Adrenal gland (tissue), 19 donors: Measurements from ENCODE around the gene CACTIN. TPM values are rescaled to one million over a fixed set of nuclear protein-coding genes. Genes with fewer than 3 reads are reported as not detected.

Experiments
- DNase-seq, 7 donors: peaks; one replicate each; pipeline ENCODE4 v3.0.0-alpha.2; 2019 to 2020
- H3K27ac ChIP-seq, 5 donors: fragments of 200-600 bp; sonication (generic) in 4 of 5; 1 replicate in 3 of 5; 2 replicates in 2 of 5; pipeline versions ENCODE4 v1.5.1 to v1.8.0; 2016 to 2020; ENCODE audit warnings: mild to moderate bottlenecking in 1 of 5
- H3K27me3 ChIP-seq: fragments of 200-600 bp; 2 replicates; pipeline ENCODE4 v1.8.0; 2021
- H3K36me3 ChIP-seq, 2 donors: fragments of 200-600 bp; replicated peaks in 1 of 2; 1 replicate in 1 of 2; 2 replicates in 1 of 2; pipeline versions ENCODE4 v1.5.1 to v1.8.0; 2018 to 2022
- H3K4me1 ChIP-seq, 2 donors: fragments of 200-600 bp; replicated peaks in 1 of 2; 1 replicate in 1 of 2; 2 replicates in 1 of 2; pipeline versions ENCODE4 v1.5.1 to v1.8.0; 2018 to 2021
- H3K4me3 ChIP-seq, 4 donors: fragments of 200-600 bp; sonication (generic) in 3 of 4; one replicate each; pipeline ENCODE4 v1.5.1; 2016 to 2018
- H3K9me3 ChIP-seq, 3 donors: fragments of 200-600 bp; sonication (generic) in 1 of 3; replicated peaks in 1 of 3; 1 replicate in 2 of 3; 2 replicates in 1 of 3; pipeline versions ENCODE4 v1.5.1 to v1.8.0; 2016 to 2021
- CTCF ChIP-seq, 6 experiments: fragments of 450-650 bp in 4 of 6; fragments of 200-600 bp in 2 of 6; sonication (generic) in 1 of 6; IDR thresholded peaks; 1 replicate in 5 of 6; 2 replicates in 1 of 6; pipeline versions ENCODE4 v1.5.1 to v1.8.0; 2016 to 2021; ENCODE audit warnings: antibody characterized with exemption in 6 of 6, mild to moderate bottlenecking in 2 of 6, moderate library complexity in 1 of 6
- POLR2A ChIP-seq, 2 donors: fragments of 450-650 bp; IDR thresholded peaks; one replicate each; pipeline ENCODE4 v1.6.1; 2017; ENCODE audit warnings: antibody characterized with exemption in 2 of 2, mild to moderate bottlenecking in 2 of 2, moderate library complexity in 1 of 2
- WGBS, 4 donors: extraction: QIAGEN DNeasy Blood & Tissue Kit in 2 of 4; methylation state at CpG; one replicate each; pipeline versions ENCODE4 v1.1.5 to v1.1.7; 2013 to 2017; 5-methylcytosine and 5-hydroxymethylcytosine counted together
- intact Hi-C, 2 donors: fragments of 100-400 bp; cut with DNase I; formaldehyde crosslinking; loops; one replicate each; pipeline versions ENCODE4 v1.14.1 to v1.15.0; 2022 to 2023
- long read RNA-seq, 10 donors: library from polyadenylated mRNA in 3 of 10; unstranded in 2 of 10; stranded (forward) in 1 of 10; transcript quantifications; one replicate each; pipeline ENCODE4 v2.0.0 and lab custom pipeline, GENCODE V29; 2021 to 2026
- polyA plus RNA-seq, 3 donors: library from polyadenylated mRNA; stranded (reverse); fragments of 200-250 nt in 2 of 3; fragments of 350-450 nt in 1 of 3; fragmentation: Illumina TruSeq in 1 of 3; extraction: RNeasy Lipid Tissue Mini Kit (QIAGEN cat#74804) in 1 of 3; gene quantifications; one replicate each; pipeline ENCODE4 v1.2.3, GENCODE V29; 2013 to 2014
- total RNA-seq, 9 donors: library from RNA; depleted of rRNA in 4 of 9; stranded (reverse); fragments of >200 nt in 4 of 9; fragments of 120-200 nt in 1 of 9; fragmentation: NEBNext Ultra II Directional in 1 of 9; extraction: Animal tissue kit (Norgen Biotek cat#: 25700) in 1 of 9; gene quantifications; one replicate each; pipeline versions ENCODE4 v1.1.0 to v1.2.4, GENCODE V29; 2013 to 2023
- donor health status: healthy with polysubstance abuse.
- donor health status: Bipolar disorder and iron deficiency.
- donor health status: DM: yes; HTN: yes; CAD: no.
- donor health status: DM: no; HTN: no; CAD: no.
- donor health status: DM: no; HTN: no; CAD: no.
- donor health status: DM: yes; HTN: yes; CAD: no.

CACTIN gene
- total RNA-seq (10 to 100 TPM; 13.3 to 78.4 (median 22.8) TPM), polyA plus RNA-seq (10 to 100 TPM in 2 of 3 donors, 1 to 10 TPM in 1; 5.0 to 39.0 (median 21.9) TPM)
- long read RNA-seq, donor 1, transcript CACTIN-209 (1 exons, 2,283 nt): major isoform, 14 of 15 reads
- long read RNA-seq, donor 1, partial matches to known transcripts: 0 of 15 reads
- long read RNA-seq, donor 1, other reads (novel, unspliced or antisense): 0 of 15 reads
- long read RNA-seq, donor 2, transcript CACTIN-209 (1 exons, 2,283 nt): major isoform, 11 of 11 reads
- long read RNA-seq, donor 2, partial matches to known transcripts: 0 of 11 reads
- long read RNA-seq, donor 2, other reads (novel, unspliced or antisense): 0 of 11 reads
- long read RNA-seq, donor 3, transcript CACTIN-209 (1 exons, 2,283 nt): major isoform, 31 of 31 reads
- long read RNA-seq, donor 3, partial matches to known transcripts: 0 of 31 reads
- long read RNA-seq, donor 3, other reads (novel, unspliced or antisense): 0 of 31 reads
- long read RNA-seq, donor 4, partial matches to known transcripts: 0 of 2 reads
- long read RNA-seq, donor 4, other reads (novel, unspliced or antisense): 2 of 2 reads
- long read RNA-seq, donor 5, transcript CACTIN-203 (10 exons, 3,612 nt): major isoform, 49 of 84 reads
- long read RNA-seq, donor 5, partial matches to known transcripts: 8 of 84 reads
- long read RNA-seq, donor 5, other reads (novel, unspliced or antisense): 27 of 84 reads
- long read RNA-seq, donor 6, partial matches to known transcripts: 0 of 3 reads
- long read RNA-seq, donor 6, other reads (novel, unspliced or antisense): 3 of 3 reads
- long read RNA-seq, donor 7, transcript CACTIN-209 (1 exons, 2,283 nt): major isoform, 14 of 14 reads
- long read RNA-seq, donor 7, partial matches to known transcripts: 0 of 14 reads
- long read RNA-seq, donor 7, other reads (novel, unspliced or antisense): 0 of 14 reads
- long read RNA-seq, donor 8, transcript CACTIN-209 (1 exons, 2,283 nt): major isoform, 26 of 26 reads
- long read RNA-seq, donor 8, partial matches to known transcripts: 0 of 26 reads
- long read RNA-seq, donor 8, other reads (novel, unspliced or antisense): 0 of 26 reads
- long read RNA-seq, donor 9, transcript CACTIN-209 (1 exons, 2,283 nt): major isoform, 15 of 22 reads
- long read RNA-seq, donor 9, partial matches to known transcripts: 6 of 22 reads
- long read RNA-seq, donor 9, other reads (novel, unspliced or antisense): 0 of 22 reads
- long read RNA-seq, donor 10, transcript CACTIN-209 (1 exons, 2,283 nt): major isoform, 13 of 15 reads
- long read RNA-seq, donor 10, partial matches to known transcripts: 0 of 15 reads
- long read RNA-seq, donor 10, other reads (novel, unspliced or antisense): 0 of 15 reads

- 0% methylated on average over 29 to 80 of the region's 80 CpGs for WGBS, 4 donors
- Histone ChIP-seq H3K9me3 (no peaks in the 10 kb centered on the region), H3K27ac (peak within 1 kb of the TSS; percentile 78 to 96 (median 91)), H3K27me3 (no peaks in the 10 kb centered on the region), H3K36me3 (peaks cover 0 to 11% of the 10 kb centered on the region in 2 donors), H3K4me1 (peaks cover 6 to 22% of the 10 kb centered on the region in 2 donors), H3K4me3 (peak within 1 kb of the TSS; percentile 68 to 96 (median 82))
- DNase-seq: peak; percentile 98 to 99 (median 99)
- TF ChIP-seq CTCF (IDR thresholded peaks at IDR 0.05): no peak
- peak; percentile 66 to 80 for TF ChIP-seq POLR2A (IDR thresholded peaks at IDR 0.05)
- intact Hi-C loops: loop anchor here in 1 of 2 donors (10.0 kb wide), 1 partner anchor 312 kb away; no protein-coding TSS in a partner anchor
These were observed at the start of gene CACTIN for GRCh38 chr19:3626473-3627350. TSS of gene CACTIN (minus strand) at chr19:3626790. CDS start at chr19:3626762, 28 bp downstream.

GRCh38 chr19:3674784-3675543 is 48.4 kb upstream of the CACTIN start:
- no peak overlapping the region for H3K4me3 ChIP-seq
- no peak for DNase-seq

More at GRCh38 chr19:3674784-3675543, 48.4 kb upstream of the CACTIN start:
- no peak for TF ChIP-seq CTCF (IDR thresholded peaks at IDR 0.05)
- H3K27me3 ChIP-seq: no peaks in the 10 kb centered on the region
- intact Hi-C loops: no loop called here
- 80 to 92% (median 88%) methylated on average over 12 to 13 of the region's 13 CpGs for WGBS, 4 donors
- H3K4me1 ChIP-seq: peaks cover 4 to 26% of the 10 kb centered on the region in 2 donors
- H3K36me3 ChIP-seq: no peaks in the 10 kb centered on the region
- peak overlapping the region in 1 of 5 donors; percentile 52 for H3K27ac ChIP-seq
- no peaks in the 10 kb centered on the region for H3K9me3 ChIP-seq
